Effector memory CD4-positive, alpha-beta T cell (primary cell): ENCODE measurements around the gene FBRSL1.
"Not testable (repeated sequence)": the region's sequence is repeated elsewhere in the genome, so short reads cannot be mapped to it uniquely, and the experiment has no call there.

Experiments
- DNase-seq, 3 donors: peaks; one replicate each; pipeline ENCODE4 v3.0.0-alpha.2; 2020
- H3K27ac ChIP-seq: 2 replicates; pipeline ENCODE4 v1.7.0; 2013; ENCODE audit warnings: mild to moderate bottlenecking, low read length, moderate library complexity; ENCODE audit not compliant: insufficient read depth, poor library complexity, severe bottlenecking
- H3K27me3 ChIP-seq: replicated peaks from 2 replicates; pipeline ENCODE4 v1.7.0; 2013; ENCODE audit warnings: mild to moderate bottlenecking, low read length; ENCODE audit not compliant: insufficient read depth, control insufficient read depth, poor library complexity, severe bottlenecking
- H3K36me3 ChIP-seq: 2 replicates; pipeline ENCODE4 v1.7.0; 2013; ENCODE audit warnings: mild to moderate bottlenecking, low read length, moderate library complexity; ENCODE audit not compliant: control insufficient read depth, insufficient read depth
- H3K4me1 ChIP-seq: 2 replicates; pipeline ENCODE4 v1.7.0; 2013; ENCODE audit warnings: low read length, mild to moderate bottlenecking; ENCODE audit not compliant: control insufficient read depth, insufficient read depth, poor library complexity, severe bottlenecking
- H3K4me3 ChIP-seq: 2 replicates; pipeline ENCODE4 v1.7.0; 2013; ENCODE audit warnings: low read length, low read depth, mild to moderate bottlenecking; ENCODE audit not compliant: insufficient read depth, poor library complexity, severe bottlenecking
- H3K9me3 ChIP-seq: 2 replicates; pipeline ENCODE4 v1.7.0; 2013; ENCODE audit warnings: mild to moderate bottlenecking, low read length, moderate library complexity; ENCODE audit not compliant: control insufficient read depth

The FBRSL1 gene

DNA sequence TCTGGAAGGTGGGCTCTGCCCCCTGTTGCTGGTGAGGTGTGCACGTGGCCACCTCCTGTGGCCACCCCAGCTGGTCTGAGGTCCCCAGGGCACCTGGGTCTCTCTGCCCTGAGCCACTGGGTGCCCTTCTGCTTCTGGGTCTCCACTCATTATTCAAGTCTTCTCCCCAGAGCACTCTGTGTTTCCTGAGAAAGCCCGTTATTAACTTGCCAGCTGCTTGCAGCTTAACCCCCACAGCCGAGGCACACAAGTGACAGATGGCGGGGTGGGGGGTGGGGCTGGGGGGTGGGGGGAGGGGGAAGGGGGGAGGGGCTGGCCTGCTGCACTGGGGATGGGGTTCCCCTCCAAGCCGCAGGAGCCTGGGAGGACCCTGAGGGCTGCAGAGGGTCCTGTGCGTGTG is 40.5 kb downstream of the FBRSL1 start:
- no peak overlapping the region for H3K4me3 ChIP-seq
- H3K27ac ChIP-seq = no peak overlapping the region
- H3K4me1 ChIP-seq = no peaks in the 10 kb centered on the region
- H3K27me3 ChIP-seq = no peaks in the 10 kb centered on the region
- DNase-seq = no peak
- H3K36me3 ChIP-seq = peaks cover 10% of the 10 kb centered on the region
- H3K9me3 ChIP-seq = no peaks in the 10 kb centered on the region

DNA sequence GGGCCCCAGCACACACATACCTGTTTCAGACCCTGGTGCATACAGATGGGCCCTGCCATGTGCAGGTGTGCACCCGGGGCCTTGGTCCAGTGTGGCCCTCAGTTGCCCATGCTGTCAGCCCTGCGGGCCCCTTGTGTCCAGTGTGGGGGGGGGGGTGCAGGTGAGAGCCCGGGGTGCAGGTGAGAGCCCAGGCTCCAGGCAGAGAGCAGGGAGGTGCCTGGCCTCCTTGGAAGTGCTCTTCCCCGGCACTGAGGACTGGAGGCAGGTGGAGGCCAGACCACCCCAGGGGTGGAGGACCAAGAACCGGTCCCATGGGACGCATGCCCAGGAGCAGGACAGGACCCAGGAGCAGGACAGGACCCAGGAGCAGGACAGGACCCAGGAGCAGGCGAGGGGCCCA is 40.9 kb downstream of the FBRSL1 start:
- no peak overlapping the region for H3K4me3 ChIP-seq
- H3K9me3 ChIP-seq = no peaks in the 10 kb centered on the region
- no peaks in the 10 kb centered on the region for H3K27me3 ChIP-seq
- no peak overlapping the region for H3K27ac ChIP-seq
- peaks cover 8% of the 10 kb centered on the region for H3K36me3 ChIP-seq
- no peak for DNase-seq
- no peaks in the 10 kb centered on the region for H3K4me1 ChIP-seq

DNA sequence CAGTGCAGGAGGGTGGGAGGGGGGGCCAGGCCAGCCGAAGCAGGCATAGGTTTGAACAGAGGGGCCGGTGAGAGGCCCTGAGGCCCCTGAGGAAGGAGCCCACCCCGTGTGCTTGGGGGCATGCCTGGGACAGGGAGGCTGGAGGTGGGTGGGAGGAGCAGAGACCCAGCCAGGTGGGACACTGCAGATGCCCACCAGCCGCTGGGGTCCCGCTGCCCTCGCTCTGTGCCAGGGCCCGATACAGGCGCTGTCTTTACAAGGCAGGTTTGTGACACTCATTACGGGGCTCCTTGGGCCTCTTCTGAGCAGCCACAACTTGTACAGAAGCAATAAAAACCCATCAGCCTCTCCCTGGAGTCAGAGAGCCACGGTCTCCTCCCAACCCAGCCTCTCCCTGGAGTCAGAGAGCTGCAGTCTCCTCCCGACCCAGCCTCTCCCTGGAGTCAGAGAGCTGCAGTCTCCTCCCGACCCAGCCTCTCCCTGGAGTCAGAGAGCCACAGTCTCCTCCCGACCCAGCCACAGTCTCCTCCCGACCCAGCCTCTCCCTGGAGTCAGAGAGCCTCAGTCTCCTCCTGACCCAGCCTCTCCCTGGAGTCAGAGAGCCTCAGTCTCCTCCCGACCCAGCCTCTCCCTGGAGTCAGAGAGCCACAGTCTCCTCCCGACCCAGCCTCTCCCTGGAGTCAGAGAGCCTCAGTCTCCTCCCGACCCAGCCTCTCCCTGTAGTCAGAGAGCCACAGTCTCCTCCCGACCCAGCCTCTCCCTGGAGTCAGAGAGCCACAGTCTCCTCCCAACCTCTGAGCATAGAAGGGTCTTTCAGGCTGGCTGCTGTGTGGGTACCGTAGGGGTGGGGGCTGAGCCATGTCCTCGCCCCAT is 43.0 kb downstream of the FBRSL1 start:
- H3K4me1 ChIP-seq, H3K27me3 ChIP-seq, DNase-seq, H3K36me3 ChIP-seq, H3K4me3 ChIP-seq, H3K9me3 ChIP-seq, H3K27ac ChIP-seq: not testable (repeated sequence)

DNA sequence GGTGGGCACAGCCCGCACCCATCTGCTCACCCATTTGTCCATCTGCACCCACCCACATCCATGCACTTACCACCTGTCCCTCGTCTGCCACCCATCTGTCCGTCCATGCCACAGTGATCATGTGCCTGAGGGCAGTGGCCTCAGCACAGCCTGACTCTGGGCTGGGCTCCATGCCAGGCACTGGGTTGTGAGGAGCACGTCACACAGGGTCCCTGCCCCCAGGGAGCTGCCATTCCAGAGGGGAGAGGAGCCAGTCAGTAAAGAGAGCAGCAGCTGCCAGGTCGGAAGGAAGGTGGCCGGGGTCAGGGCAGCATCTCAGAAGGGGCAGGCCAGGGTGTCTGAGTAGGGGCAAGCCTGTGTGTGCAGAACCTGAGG is 43.6 kb downstream of the FBRSL1 start:
- peaks cover 4% of the 10 kb centered on the region for H3K36me3 ChIP-seq
- no peak overlapping the region for H3K4me3 ChIP-seq
- H3K4me1 ChIP-seq = no peaks in the 10 kb centered on the region
- H3K27me3 ChIP-seq = no peaks in the 10 kb centered on the region
- no peaks in the 10 kb centered on the region for H3K9me3 ChIP-seq
- no peak overlapping the region for H3K27ac ChIP-seq
- DNase-seq = no peak

DNA sequence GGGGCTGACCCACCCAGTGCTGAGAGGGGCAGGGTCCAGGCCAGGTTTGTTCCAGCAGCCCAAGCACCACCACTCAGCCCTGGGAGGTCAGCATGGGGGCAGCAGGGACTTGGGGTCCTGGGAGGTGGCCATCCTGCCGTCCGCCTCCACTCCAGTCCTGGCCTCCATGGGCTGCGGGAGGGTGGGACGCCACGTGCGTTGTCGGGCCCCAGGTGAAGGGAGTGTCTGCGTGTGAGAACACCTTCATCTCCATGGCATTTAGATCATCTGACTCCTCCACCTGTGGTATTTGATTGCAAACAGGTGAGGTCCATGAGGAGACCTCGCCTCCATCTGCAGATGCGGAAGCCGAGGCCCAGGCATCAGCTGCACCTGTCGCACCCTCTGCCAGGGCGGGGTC is 44.1 kb downstream of the FBRSL1 start:
- DNase-seq = no peak
- H3K27ac ChIP-seq = no peak overlapping the region
- no peaks in the 10 kb centered on the region for H3K9me3 ChIP-seq
- no peak overlapping the region for H3K4me3 ChIP-seq
- peaks cover under 1% of the 10 kb centered on the region for H3K36me3 ChIP-seq
- H3K27me3 ChIP-seq = no peaks in the 10 kb centered on the region
- H3K4me1 ChIP-seq = no peaks in the 10 kb centered on the region

DNA sequence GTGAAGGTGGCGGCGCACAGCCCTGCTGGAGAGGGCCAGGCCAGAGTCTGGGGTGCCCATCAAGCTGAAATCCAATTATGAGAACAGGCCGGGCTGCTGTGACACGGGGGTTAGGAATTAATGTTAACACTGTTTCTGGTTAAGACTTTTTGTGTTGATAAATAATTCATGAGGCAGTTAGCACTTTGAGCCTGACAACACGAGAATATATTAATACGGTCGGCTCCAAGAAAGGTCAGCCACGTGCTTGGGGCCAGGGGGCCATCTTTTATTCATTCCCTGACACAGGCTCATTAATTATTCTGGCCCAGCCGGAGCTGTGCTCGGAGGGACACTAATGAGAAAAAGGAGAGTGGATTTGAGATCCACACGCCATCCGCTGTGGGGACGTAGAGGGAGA is 45.1 kb downstream of the FBRSL1 start:
- DNase-seq = no peak
- Histone ChIP-seq H3K27me3 (no peaks in the 10 kb centered on the region), H3K4me3 (no peak overlapping the region)

DNA sequence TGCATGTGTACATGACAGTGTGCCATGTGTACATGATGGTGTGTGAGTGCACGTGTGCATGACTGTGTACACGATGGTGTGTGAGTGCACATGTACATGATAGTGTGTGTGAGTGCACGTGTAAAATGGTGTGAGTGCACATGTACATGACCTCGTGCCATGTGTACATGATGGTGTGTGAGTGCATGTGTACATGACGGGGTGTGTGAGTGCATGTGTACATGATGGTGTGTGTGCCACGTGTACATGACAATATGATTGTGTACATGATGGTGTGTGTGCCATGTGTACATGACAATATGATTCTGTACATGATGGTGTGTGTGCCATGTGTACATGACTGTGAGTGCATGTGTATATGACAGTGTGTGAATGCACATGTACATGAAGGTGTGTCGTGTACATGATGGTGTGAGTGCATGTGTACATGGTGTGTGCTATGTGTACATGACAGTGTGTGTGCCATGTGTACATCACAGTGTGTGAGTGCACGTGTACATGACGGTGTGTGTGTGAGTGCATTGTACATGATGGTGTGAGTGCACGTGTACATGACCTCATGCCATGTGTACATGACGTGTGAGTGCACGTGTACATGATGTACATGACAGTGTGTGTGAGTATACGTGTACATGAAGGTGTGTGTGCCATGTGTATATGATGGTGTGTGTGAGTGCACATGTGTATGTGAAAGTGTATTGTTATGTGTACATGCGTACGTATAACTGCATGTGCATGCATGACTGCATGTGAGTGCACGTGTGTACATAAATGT is 46.3 kb downstream of the FBRSL1 start:
- no peak overlapping the region for H3K4me3 ChIP-seq
- H3K4me1 ChIP-seq = no peaks in the 10 kb centered on the region
- no peak overlapping the region for H3K27ac ChIP-seq
- H3K36me3 ChIP-seq = no peaks in the 10 kb centered on the region
- DNase-seq = no peak
- H3K9me3 ChIP-seq = no peaks in the 10 kb centered on the region
- no peaks in the 10 kb centered on the region for H3K27me3 ChIP-seq

More for the DNA sequence above, 45.1 kb downstream of the FBRSL1 start:
- Histone ChIP-seq H3K36me3 (no peaks in the 10 kb centered on the region), H3K4me1 (no peaks in the 10 kb centered on the region), H3K9me3 (no peaks in the 10 kb centered on the region), H3K27ac (no peak overlapping the region)

DNA sequence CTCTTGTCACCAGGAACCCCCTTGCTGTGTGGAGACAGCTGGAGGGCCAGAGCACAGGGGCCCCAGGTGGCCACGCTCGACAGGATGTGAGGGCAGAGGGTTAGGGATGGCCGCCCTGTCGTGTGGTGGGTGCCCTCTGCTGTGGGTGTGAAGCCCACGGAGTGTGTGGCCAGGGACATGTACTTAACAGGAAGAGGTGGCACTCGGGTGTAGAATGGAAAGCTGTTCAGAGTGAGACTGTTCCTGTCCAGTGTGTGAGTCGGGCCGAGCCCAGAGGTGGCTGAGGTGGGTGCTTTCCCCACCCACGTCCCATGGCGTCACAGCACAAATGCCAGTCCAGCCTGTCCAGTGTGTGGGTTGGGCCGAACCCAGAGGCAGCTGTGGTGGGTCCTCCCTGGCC is 47.1 kb downstream of the FBRSL1 start:
- DNase-seq = no peak
- Histone ChIP-seq H3K4me1 (no peaks in the 10 kb centered on the region), H3K27me3 (no peaks in the 10 kb centered on the region), H3K4me3 (no peak overlapping the region), H3K9me3 (no peaks in the 10 kb centered on the region), H3K36me3 (no peaks in the 10 kb centered on the region), H3K27ac (no peak overlapping the region)

DNA sequence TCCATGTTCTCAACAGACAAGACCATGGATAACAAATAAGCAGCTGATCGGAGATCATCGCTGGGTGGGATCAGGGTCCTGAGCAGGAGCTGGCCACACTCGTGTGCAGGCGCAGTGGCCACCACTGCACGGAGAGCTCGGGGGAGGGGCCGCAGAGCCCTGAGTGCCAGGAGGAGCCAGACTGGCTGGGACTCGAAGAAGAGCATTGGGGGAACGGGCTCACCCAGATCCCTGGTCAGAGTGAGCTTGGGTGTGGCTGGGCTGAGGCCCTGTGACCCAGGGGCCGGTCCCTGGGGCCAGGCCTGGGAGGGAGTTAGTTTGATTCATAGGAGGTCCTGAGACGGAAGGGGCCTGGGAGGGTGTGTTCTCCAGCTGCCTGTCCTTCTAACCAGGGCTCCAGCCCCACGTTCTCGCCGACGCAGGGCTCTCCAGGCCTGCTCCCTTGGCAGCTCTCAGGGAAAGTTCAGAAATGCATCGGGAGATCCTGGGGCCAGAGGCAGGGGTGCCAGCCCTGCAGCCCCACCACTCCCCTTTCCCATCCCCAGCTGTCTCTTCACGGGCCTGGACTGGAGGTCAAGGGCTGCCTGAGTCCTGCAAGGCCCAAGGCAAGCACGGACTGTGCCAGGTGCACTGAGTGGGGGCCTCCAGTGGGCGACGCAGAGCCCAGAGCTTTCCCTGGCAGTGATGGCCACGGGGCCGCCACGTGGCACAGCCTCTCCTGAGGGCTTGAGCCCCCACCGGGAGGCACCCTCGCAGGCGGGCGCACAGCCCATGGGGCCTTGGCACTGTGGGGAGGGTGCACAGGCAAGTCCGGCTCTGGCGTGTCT is 48.1 kb downstream of the FBRSL1 start:
- H3K36me3 ChIP-seq = no peaks in the 10 kb centered on the region
- no peaks in the 10 kb centered on the region for H3K27me3 ChIP-seq
- DNase-seq = no peak
- H3K9me3 ChIP-seq = no peaks in the 10 kb centered on the region
- no peak overlapping the region for H3K4me3 ChIP-seq
- H3K4me1 ChIP-seq = no peaks in the 10 kb centered on the region
- no peak overlapping the region for H3K27ac ChIP-seq

DNA sequence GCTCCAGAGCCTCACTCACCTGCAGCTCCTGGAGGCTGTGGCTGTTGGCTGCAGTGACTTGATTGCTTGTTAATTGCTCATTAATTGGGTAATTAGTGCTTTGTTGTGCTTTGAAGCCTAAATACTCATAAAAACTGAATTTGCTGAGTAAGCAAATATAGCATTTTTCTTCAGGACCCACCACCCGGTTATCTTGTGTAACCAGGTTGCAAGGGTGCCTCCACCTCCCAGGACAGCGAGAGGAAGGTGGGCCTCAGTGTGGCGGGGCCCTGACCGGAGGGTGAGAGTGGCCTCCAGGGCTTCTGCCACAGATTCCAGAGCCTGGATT is 48.7 kb downstream of the FBRSL1 start:
- Histone ChIP-seq H3K4me3 (no peak overlapping the region), H3K27ac (no peak overlapping the region)
- DNase-seq = no peak

More for the DNA sequence above, 48.7 kb downstream of the FBRSL1 start:
- H3K27me3 ChIP-seq = no peaks in the 10 kb centered on the region
- H3K36me3 ChIP-seq = no peaks in the 10 kb centered on the region
- no peaks in the 10 kb centered on the region for H3K9me3 ChIP-seq
- H3K4me1 ChIP-seq = no peaks in the 10 kb centered on the region
